Peyer's patch (tissue), 4 donors: ENCODE data around the gene USP24.

Experiments
- POLR2A ChIP-seq, 2 donors: fragments of 450-650 bp; IDR thresholded peaks; one replicate each; pipeline ENCODE4 v1.5.1; 2017; ENCODE audit warnings: antibody characterized with exemption in 2 of 2, mild to moderate bottlenecking in 2 of 2, moderate library complexity in 2 of 2
- TF ChIP-seq, protein P1 (sequence below), 6 experiments: fragments of 450-650 bp in 4 of 6; fragments of 200-600 bp in 2 of 6; sonication (generic) in 1 of 6; IDR thresholded peaks; one replicate each; pipeline ENCODE4 v1.5.1; 2017 to 2019; ENCODE audit warnings: antibody characterized with exemption in 6 of 6, mild to moderate bottlenecking in 3 of 6, moderate library complexity in 1 of 6

DNA sequence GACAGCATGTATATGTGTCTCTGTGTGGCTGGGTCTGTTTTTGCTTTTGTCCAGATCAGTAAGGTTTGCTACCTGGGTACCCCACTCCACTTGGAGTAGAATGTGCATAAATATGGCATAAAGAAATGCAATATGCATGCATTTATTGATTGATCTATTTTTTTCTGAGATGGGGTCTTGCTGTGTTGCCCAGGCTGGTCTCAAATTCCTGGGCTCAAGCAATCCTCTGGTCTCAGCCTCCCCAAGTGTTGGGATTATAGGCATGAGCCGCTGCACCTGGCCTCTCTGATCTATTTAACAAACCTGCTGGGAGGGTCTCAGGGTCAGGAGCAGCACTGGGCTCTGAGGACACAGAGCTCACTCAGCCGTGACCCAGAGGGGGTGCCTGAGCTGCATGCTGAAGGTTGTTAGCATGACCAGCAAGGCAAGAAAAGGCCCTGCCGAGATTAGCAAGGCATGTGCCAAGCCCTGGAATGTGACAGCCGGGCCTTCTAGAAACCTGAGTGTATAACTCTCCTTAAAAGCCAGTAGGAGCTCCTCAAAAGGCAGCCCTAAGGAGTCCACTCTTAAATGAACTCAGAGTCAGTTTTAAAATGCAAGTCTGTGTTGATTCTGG, 153.3 kb downstream of the USP24 start:
- TF ChIP-seq, protein P1, sequence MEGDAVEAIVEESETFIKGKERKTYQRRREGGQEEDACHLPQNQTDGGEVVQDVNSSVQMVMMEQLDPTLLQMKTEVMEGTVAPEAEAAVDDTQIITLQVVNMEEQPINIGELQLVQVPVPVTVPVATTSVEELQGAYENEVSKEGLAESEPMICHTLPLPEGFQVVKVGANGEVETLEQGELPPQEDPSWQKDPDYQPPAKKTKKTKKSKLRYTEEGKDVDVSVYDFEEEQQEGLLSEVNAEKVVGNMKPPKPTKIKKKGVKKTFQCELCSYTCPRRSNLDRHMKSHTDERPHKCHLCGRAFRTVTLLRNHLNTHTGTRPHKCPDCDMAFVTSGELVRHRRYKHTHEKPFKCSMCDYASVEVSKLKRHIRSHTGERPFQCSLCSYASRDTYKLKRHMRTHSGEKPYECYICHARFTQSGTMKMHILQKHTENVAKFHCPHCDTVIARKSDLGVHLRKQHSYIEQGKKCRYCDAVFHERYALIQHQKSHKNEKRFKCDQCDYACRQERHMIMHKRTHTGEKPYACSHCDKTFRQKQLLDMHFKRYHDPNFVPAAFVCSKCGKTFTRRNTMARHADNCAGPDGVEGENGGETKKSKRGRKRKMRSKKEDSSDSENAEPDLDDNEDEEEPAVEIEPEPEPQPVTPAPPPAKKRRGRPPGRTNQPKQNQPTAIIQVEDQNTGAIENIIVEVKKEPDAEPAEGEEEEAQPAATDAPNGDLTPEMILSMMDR (IDR thresholded peaks at IDR 0.05), result no peak
- no peak for TF ChIP-seq POLR2A (IDR thresholded peaks at IDR 0.05)
